HG03520 (cell line): ENCODE measurements around the gene B4GAT1.

Experiments used
- ATAC-seq: cut with Tn5 transposase; IDR thresholded peaks from one replicate; pipeline ENCODE4 v1.9.1; 2021; ENCODE audit warnings: mild to moderate bottlenecking, moderate library complexity; ENCODE audit not compliant: unreplicated experiment

Gene B4GAT1

GRCh38 chr11:66338276-66339161 lies 8.9 kb downstream of the B4GAT1 start:
- no peak for ATAC-seq

DNA sequence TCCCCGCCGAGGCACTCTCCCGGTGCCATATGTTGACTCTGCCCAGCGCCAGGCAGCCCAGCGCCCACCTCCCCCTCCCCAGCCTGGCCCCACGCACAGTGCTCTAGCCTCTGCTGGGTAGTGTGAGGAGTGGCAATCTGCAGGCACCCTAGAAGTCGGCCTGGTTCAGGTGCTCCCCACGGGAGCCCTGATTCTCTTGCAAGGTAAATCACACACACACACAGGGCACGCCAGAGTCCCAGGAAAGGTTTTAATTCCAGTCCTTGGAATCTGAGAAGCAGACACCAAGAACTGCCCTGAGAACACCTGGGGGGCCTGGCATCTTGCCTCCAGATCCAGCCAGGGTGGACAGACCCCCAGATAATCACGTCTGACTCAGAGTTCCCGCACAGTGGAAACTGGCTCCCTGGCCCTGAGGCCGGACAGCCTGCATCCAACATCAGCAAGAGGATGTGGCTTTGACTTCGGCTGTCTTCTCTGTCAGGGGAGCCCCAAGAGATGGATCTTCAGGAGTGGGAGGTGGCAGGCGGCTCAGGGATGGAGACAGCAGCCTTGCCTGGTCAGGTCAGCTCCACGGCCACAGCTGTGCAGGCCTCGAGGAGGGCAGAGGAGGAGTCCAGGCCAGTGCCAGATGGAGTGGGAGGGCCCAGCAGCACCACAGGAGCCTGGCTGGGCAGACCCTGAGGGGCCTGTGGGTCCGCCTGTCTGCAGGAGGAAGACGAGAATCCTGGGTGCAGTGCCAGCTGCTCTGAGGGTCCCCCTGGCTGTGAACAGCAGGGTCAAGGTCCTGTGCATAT lies 10.1 kb downstream of the B4GAT1 start:
- no peak for ATAC-seq

DNA sequence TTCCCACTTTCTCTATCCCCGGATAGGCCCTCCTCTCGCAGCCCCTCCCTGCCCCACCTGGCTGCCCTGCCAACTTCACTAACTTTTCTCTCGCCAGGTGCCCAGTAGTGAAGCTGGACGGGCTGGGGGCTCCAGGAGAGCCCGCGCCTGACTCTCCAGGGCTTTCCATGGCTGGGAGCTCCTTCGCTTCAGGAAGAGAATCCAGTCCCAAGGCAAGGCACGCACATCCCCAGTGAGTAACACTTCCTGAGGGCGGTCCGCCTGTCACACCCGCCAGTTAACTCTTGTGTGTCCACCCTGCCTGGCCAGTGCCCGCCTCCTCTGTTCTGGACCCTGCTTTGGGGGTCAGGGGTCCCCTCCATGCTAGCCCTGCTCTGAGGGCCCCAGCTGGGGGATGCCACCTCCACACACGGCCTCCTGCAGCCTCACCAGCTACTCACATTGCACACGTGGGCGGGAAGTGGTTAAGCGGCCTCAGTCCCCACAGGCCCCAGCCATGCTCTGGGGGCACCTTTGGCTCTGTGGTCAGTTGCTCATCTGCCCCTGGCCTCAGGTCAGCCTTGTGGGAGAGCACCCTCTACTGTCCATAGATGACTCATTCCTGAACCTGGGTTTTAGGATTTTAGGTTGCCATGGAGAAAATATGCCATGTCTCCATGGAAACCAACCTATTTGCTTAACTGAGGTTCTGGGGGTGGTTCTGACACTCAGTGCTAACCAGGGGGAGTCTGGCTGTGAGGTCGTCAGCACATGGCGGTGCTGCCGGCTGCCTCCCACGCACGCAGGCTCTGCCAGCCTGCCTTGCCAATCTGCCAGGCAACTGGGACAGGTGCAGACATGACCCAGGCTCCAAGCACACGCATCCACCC lies 11.0 kb downstream of the B4GAT1 start, which contains the start of gene RIN1:
Gene RIN1 (minus strand): TSS at position 201 of the 869 bp plus-strand sequence. CDS start 32 bp downstream, at position 169.
- ATAC-seq: peak; percentile 60

DNA sequence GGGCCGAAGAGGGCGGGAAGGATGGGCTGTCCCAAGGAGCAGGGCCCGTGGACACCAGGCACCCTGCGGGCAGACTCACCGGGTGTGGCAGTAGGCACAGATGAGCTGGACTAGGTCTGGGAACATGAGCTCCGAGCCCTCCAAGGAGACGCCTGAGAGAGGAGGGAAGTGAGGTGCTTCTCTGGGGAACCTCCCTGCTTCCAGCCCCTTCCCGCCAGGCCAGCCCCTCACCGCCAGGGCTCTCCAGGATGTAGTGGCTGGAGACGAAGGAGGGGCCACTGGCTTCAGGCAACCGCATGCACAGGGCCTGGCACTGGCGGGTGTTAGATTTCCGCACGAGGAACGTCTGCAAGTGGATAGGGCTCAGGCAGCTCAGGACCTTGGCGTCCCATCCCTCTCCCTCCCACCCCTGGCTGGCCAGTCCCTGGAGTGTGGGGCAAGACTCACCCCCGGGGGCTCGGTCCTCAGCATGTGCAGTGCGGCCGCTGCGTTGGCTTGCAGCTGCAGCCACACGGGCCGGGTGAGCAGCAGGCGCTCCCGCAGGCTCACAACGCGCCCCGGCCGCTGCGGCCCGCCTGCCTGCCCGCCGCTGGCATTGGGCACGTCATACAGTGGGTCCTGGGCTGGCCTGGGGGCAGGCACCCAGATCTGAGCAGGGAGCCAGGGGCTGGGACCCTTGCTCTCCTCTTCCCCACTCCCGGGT lies 11.7 kb downstream of the B4GAT1 start:
- ATAC-seq: no peak

GRCh38 chr11:66334605-66335442 lies 12.6 kb downstream of the B4GAT1 start:
- no peak for ATAC-seq

DNA sequence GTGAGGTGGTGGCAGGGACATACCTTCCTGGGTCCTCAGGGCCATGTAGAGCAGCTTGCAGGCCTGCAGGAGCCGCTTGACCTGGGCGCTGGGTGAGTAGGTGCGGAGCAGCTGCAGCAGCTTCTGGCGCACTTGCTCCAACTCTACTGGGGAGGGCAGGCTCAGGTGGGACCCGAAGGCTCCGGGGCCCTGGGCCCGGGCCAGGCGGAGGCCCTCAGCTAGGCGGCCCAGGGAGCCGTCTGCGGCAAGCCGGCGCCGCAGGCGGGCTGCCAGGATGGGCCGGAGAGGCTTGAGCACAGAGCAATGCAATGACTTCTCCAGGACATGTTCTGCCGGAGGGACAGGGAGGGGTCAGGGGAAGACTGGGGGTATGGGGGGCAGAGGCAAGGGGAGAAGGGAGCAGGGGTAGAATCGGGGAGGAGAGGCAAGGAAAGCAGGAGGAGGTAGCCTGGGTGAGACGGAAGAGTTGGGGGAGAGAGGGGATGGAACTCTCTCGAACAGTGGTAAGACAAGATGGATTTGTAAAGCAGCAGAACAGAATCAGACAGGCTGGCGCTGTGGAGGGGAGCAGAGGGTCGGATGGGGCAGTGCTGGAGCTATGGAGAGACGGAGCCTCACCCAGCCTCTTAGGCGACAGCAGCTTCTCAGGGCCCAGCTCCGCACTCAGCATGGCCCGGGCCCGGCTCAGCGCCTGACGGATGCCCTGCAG lies 13.4 kb downstream of the B4GAT1 start:
- ATAC-seq: no peak

GRCh38 chr11:66333220-66333877 lies 14.1 kb downstream of the B4GAT1 start:
- no peak for ATAC-seq

DNA sequence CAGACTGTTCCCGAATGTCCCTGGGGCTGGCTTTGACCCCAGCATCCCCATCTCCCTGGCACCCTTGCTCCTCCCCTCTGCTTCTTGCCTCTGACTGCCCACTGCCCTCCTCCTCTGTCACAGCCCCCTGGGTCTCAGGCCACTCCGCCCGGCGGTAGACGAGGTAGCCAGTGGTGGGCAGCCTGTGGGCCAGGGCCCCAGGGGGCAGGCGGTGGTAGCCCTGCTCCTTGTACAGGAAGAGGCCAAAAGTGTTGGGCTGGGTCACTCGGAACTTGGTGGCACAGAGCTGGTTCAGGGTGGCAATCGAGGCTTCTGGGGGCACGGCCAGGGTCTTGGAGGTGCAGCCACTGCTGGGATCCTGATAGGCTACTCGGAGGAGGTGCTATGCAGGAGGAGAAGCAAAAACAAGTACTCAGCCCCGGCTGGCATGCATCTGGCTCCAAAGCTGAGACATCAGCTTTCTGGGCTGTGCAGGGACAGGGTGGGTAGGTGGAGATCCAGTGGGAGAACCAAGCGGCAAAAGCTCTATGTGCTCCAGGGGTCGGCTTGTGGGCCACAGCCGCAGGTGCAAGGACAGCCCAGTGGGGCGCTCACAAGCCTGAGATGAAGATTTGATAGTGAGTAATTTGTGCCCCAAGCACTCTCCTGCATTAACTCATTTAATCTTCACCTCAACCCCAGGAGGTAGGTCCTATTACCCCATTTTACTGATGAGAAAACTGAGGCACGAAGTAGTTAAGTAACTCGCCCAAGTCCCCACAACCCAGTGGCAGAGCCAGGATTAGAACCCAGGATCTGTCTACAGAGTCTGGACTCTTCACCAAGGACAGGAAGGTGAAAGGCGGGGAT lies 14.8 kb downstream of the B4GAT1 start:
- ATAC-seq: no peak

DNA sequence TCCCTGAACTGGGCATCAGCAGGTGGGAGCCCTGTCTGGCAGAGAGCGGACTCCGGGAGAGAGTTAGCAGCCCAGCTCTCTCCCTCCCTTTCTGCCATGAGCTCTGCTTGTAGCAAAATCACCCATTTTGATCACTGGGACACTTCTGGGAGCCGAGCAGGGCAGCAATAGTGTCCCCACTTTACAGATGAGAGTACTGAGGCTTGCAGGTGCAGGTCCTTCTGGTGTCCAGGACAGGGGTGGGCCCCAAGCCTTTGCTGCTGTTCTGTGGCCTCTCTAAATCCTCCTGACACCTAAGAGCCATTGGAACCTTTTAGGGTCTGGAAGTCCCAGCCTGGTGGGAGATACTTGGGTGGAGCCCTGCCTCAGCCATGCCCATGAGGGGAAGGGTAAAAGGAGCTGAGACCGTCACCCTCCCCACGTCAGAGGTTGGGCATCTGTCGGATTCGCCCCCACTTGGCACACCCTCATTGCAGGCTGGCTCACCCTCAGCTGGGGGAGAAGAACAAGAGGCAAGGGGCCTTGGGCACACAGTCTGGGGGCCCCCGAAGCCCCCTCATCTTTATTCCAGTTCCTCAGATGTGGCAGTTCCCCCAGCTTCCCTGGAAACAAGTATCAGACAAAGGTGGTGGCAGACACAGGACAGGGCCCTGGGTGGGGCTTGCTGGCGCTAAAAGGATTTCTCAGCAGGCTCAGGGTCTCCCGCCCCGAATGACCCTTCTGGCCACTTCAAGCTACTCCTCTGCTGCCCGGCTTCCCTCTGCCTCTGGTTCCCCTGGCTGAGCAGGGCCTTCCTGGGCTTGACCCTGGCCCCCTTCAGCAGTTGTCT lies 15.7 kb downstream of the B4GAT1 start:
- no peak for ATAC-seq

- no peak for ATAC-seq
These were observed 16.5 kb downstream of the B4GAT1 start for GRCh38 chr11:66330931-66331330.

DNA sequence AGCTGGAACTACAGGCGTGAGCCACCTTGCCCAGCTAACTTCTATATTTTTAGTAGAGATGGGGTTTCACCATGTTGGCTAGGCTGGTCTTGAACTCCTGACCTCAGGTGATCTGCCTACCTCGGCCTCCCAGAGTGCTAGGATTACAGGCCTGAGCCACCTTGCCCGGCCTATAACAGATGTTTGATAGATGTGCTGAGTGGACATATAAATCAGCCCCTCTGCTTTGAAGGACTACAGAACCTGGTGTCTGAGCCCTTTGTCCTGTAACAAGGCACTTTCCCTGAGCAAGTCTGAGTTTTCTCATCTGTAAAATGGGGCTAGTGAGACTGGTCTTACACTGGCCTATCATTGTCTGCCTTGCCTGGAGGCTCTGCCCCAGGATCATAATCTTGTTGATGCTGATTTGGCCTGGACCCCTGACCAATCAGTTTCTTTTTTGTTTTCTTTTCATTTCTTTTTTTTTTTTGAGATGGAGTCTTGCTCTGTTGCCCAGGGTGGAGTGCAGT lies 18.2 kb downstream of the B4GAT1 start:
- ATAC-seq: no peak

- no peak for ATAC-seq
These were observed 18.9 kb downstream of the B4GAT1 start for GRCh38 chr11:66328302-66329144.

DNA sequence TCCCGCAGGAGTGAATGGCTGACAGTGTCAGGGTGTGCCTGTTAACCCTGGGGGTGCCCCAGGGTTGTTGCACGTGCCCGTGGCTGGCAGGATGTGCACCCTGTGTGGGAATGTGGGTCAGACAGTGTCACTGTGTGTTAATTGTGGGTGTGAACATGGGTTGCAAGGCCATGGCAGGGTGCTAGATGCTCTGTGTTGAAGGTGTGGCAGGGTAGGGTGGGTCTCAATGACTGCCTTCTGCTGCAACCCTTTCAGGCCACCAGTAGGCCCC lies 19.5 kb downstream of the B4GAT1 start:
- no peak for ATAC-seq

DNA sequence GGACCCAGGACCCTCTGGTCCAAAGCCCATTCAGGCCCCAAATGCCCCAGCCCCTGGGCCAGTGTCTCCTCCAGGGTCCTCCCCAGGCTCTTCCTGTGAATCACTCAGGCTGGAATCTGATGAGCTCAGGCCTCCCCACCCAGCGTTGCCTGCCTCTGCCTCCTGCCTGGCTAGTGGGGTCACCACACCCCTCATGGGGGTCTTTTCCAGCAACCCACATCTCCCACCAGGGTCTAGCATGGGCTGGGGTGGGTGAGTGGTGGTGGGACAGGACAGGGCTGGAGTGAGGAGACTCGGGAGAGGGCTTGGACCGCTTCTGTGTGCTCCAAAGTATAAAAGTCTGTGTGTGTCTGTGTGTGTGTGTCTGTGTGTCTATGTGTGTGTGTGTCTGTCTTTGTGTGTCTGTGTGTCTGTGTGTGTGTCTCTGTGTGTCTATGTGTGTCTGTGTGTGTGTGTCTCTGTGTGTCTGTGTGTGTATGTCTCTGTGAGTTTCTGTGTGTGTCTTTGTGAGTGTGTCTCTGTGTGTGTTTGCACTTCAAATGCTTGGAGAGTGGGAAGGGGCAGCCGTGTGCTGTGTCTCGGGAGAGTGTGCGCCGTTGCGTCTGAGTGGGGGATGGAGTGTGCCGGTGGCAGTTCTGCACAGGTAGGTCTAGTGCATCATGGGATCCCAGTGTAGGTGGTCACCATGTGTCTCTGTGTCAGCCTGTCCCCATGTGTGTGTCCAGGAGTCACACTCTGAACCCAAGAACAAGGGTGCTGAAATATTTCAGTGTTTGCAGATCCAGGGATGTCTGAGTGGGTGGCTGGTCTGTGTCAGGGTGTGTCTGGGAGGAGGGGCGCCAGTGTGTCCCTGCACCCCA lies 20.0 kb downstream of the B4GAT1 start:
- no peak for ATAC-seq
